HG03354 (cell line): Measurements from ENCODE around the gene TBCE.

Source experiments
- ATAC-seq: cut with Tn5 transposase; IDR thresholded peaks from one replicate; pipeline ENCODE4 v1.9.1; 2021; ENCODE audit warnings: mild to moderate bottlenecking; ENCODE audit not compliant: unreplicated experiment, poor library complexity, severe bottlenecking

Gene TBCE

GRCh38 chr1:235407419-235407818 is 40.2 kb downstream of the TBCE start:
- ATAC-seq: no peak

- no peak for ATAC-seq
Measured at GRCh38 chr1:235408503-235408960, 41.3 kb downstream of the TBCE start.

GRCh38 chr1:235409042-235409820 is 42.0 kb downstream of the TBCE start:
- ATAC-seq: no peak

- ATAC-seq: no peak
Measured at GRCh38 chr1:235410467-235410866, 43.2 kb downstream of the TBCE start.

GRCh38 chr1:235411489-235412486 is 44.6 kb downstream of the TBCE start:
- ATAC-seq: no peak

GRCh38 chr1:235415008-235415904 is 48.0 kb downstream of the TBCE start:
- ATAC-seq: peak; percentile 84

GRCh38 chr1:235416662-235417049 is 49.4 kb downstream of the TBCE start:
- ATAC-seq: no peak

- no peak for ATAC-seq
Measured at GRCh38 chr1:235417086-235417697, 50.0 kb downstream of the TBCE start.

- no peak for ATAC-seq
Measured at GRCh38 chr1:235421751-235422150, 54.5 kb downstream of the TBCE start.

GRCh38 chr1:235423214-235423652 is 56.0 kb downstream of the TBCE start:
- ATAC-seq: peak; percentile 70

GRCh38 chr1:235424092-235424491 is 56.9 kb downstream of the TBCE start:
- ATAC-seq: no peak

- no peak for ATAC-seq
Measured at GRCh38 chr1:235425357-235425756, 58.1 kb downstream of the TBCE start.

GRCh38 chr1:235426143-235426542 is 58.9 kb downstream of the TBCE start:
- ATAC-seq: no peak

- no peak for ATAC-seq
Measured at GRCh38 chr1:235426680-235427079, 59.5 kb downstream of the TBCE start.

- ATAC-seq: no peak
Measured at GRCh38 chr1:235427447-235427846, 60.2 kb downstream of the TBCE start.

GRCh38 chr1:235429143-235429542 is 61.9 kb downstream of the TBCE start:
- ATAC-seq: no peak

- ATAC-seq: no peak
Measured at GRCh38 chr1:235430991-235431390, 63.8 kb downstream of the TBCE start.

- ATAC-seq: no peak
Measured at GRCh38 chr1:235434001-235434400, 66.8 kb downstream of the TBCE start.

GRCh38 chr1:235441159-235441685 is 74.0 kb downstream of the TBCE start:
- ATAC-seq: no peak
